ENCODE measurements around the gene ZNF670.
A peak's percentile ranks its signal among the peaks of the same experiment; 100 is the strongest.
"Not testable (repeated sequence)": the region's sequence is repeated elsewhere in the genome, so short reads cannot be mapped to it uniquely, and the experiment has no call there.

Gene ZNF670

GRCh38 chr1:247078258-247079140, at the start of gene ZNF670:
Gene ZNF670 (minus strand): TSS chr1:247078811. CDS start chr1:247078596, 215 bp downstream.
- TF ChIP-seq, protein P1, sequence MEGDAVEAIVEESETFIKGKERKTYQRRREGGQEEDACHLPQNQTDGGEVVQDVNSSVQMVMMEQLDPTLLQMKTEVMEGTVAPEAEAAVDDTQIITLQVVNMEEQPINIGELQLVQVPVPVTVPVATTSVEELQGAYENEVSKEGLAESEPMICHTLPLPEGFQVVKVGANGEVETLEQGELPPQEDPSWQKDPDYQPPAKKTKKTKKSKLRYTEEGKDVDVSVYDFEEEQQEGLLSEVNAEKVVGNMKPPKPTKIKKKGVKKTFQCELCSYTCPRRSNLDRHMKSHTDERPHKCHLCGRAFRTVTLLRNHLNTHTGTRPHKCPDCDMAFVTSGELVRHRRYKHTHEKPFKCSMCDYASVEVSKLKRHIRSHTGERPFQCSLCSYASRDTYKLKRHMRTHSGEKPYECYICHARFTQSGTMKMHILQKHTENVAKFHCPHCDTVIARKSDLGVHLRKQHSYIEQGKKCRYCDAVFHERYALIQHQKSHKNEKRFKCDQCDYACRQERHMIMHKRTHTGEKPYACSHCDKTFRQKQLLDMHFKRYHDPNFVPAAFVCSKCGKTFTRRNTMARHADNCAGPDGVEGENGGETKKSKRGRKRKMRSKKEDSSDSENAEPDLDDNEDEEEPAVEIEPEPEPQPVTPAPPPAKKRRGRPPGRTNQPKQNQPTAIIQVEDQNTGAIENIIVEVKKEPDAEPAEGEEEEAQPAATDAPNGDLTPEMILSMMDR (IDR thresholded peaks at IDR 0.05): peak; percentile 15; the same call in 1 of the 2 replicates
- TF ChIP-seq ZFX (IDR thresholded peaks at IDR 0.05; ENCODE audit: borderline replicate concordance): no peak

GRCh38 chr1:247127519-247128282, 49.1 kb upstream of the ZNF670 start:
- not testable (repeated sequence) for H3K27ac ChIP-seq

More at GRCh38 chr1:247078258-247079140, at the start of gene ZNF670:
- H3K27ac ChIP-seq: peak within 1 kb of the TSS; percentile 76

- not testable (repeated sequence) for H3K27ac ChIP-seq
Measured at GRCh38 chr1:247126601-247127000, 48.0 kb upstream of the ZNF670 start.

GRCh38 chr1:247126166-247126565, 47.6 kb upstream of the ZNF670 start:
- H3K27ac ChIP-seq: not testable (repeated sequence)

DNA sequence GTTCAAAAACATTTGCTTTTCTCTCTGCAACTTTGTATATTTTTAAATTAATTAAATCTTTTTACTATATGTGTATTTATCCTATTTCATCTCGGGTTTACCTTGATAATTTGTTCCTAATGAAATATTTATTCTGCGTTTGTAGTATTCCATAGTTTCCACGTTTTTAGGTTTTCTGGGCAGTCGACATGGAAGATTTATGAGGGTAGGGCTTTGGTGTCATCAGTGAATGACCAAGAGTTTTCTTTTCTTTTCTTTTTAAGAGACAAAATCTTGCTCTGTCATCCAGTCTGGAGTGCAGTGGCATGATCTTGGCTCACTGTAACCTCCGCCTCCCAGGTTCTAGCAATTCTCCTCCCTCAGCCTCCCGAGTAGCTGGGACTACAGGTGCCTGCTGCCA, 42.8 kb upstream of the ZNF670 start:
- no peak overlapping the region for H3K27ac ChIP-seq
- no peak for TF ChIP-seq ZFX (IDR thresholded peaks at IDR 0.05; ENCODE audit: borderline replicate concordance)
- TF ChIP-seq, protein P1 (IDR thresholded peaks at IDR 0.05): no peak

DNA sequence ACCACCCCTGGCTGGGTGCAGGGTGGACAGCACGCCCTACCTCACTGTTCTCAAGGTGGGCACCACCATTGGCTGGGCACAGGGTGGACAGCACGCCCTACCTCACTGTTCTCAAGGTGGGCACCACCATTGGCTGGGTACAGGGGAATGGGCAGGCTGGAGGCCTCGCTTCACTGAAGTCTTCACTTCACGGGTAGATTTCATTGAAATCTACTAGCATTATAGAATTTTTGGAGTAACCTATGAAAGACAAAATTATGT, 41.7 kb upstream of the ZNF670 start:
- not testable (repeated sequence) for H3K27ac ChIP-seq

GRCh38 chr1:247119600-247120407, 41.2 kb upstream of the ZNF670 start:
- H3K27ac ChIP-seq: no peak overlapping the region
- TF ChIP-seq, protein P1 (IDR thresholded peaks at IDR 0.05): no peak
- TF ChIP-seq ZFX (IDR thresholded peaks at IDR 0.05; ENCODE audit: borderline replicate concordance): no peak

GRCh38 chr1:247118946-247119446, 40.4 kb upstream of the ZNF670 start:
- no peak for TF ChIP-seq ZFX (IDR thresholded peaks at IDR 0.05; ENCODE audit: borderline replicate concordance)
- TF ChIP-seq, protein P1 (IDR thresholded peaks at IDR 0.05): peak; percentile 27; the same call in 1 of the 2 replicates

GRCh38 chr1:247115545-247115944, 36.9 kb upstream of the ZNF670 start:
- TF ChIP-seq, protein P1 (IDR thresholded peaks at IDR 0.05): no peak
- no peak for TF ChIP-seq ZFX (IDR thresholded peaks at IDR 0.05; ENCODE audit: borderline replicate concordance)
- H3K27ac ChIP-seq: no peak overlapping the region

More at GRCh38 chr1:247118946-247119446, 40.4 kb upstream of the ZNF670 start:
- H3K27ac ChIP-seq: no peak overlapping the region
